Fibroblast of lung (primary cell): ENCODE measurements around the gene AGAP1. TPM values are rescaled to one million over a fixed set of nuclear protein-coding genes. Genes with fewer than 3 reads are reported as not detected.
A peak's percentile ranks its signal among the peaks of the same experiment; 100 is the strongest.

ENCODE experiments used
- DNase-seq, 2 donors: peaks; one replicate each; pipeline versions ENCODE4 v3.0.0 to v3.0.0-alpha.2; 2010; ENCODE audit warnings: low read depth in 2 of 2
- H2AFZ ChIP-seq: 2 replicates; pipeline ENCODE4 v1.5.1; 2012; ENCODE audit warnings: low read length, control low read depth, inconsistent platforms
- H3K27ac ChIP-seq: 2 replicates; pipeline ENCODE4 v1.5.1; 2011; ENCODE audit warnings: low read length, control low read depth; ENCODE audit not compliant: insufficient read depth
- H3K27me3 ChIP-seq: 2 replicates; pipeline ENCODE4 v1.5.1; 2011; ENCODE audit warnings: mild to moderate bottlenecking, low read length; ENCODE audit not compliant: control insufficient read depth, insufficient read depth
- H3K36me3 ChIP-seq: 2 replicates; pipeline ENCODE4 v1.5.1; 2011; ENCODE audit warnings: low read length; ENCODE audit not compliant: control insufficient read depth, insufficient read depth
- H3K4me1 ChIP-seq: 2 replicates; pipeline ENCODE4 v1.5.1; 2011; ENCODE audit warnings: low read length; ENCODE audit not compliant: control insufficient read depth, insufficient read depth; ENCODE audit errors: extremely low read depth
- H3K4me2 ChIP-seq: 2 replicates; pipeline ENCODE4 v1.5.1; 2011; ENCODE audit warnings: low read length, control low read depth; ENCODE audit not compliant: insufficient read depth; ENCODE audit errors: extremely low read depth
- H3K4me3 ChIP-seq, 4 experiments: fragments of 200-600 bp in 1 of 4; sonication (generic) in 1 of 4; replicated peaks in 1 of 4; 2 replicates each; pipeline ENCODE4 v1.5.1; 2011 to 2016; ENCODE audit warnings: low read length in 4 of 4, low read depth in 3 of 4, mild to moderate bottlenecking in 3 of 4, control low read depth in 2 of 4, inconsistent platforms in 1 of 4, mixed read lengths in 1 of 4; ENCODE audit not compliant: insufficient read depth in 1 of 4; ENCODE audit errors: control extremely low read depth in 1 of 4
- H3K79me2 ChIP-seq: 2 replicates; pipeline ENCODE4 v1.5.1; 2012; ENCODE audit warnings: mild to moderate bottlenecking, low read length, inconsistent platforms; ENCODE audit not compliant: control insufficient read depth, insufficient read depth
- H3K9ac ChIP-seq: 2 replicates; pipeline ENCODE4 v1.5.1; 2011; ENCODE audit warnings: mild to moderate bottlenecking, low read length, control low read depth; ENCODE audit not compliant: insufficient read depth
- H3K9me3 ChIP-seq: 2 replicates; pipeline ENCODE4 v1.5.1; 2012; ENCODE audit warnings: low read depth, low read length; ENCODE audit not compliant: control insufficient read depth, insufficient read depth
- H4K20me1 ChIP-seq: 2 replicates; pipeline ENCODE4 v1.5.1; 2011; ENCODE audit warnings: low read length; ENCODE audit not compliant: control insufficient read depth, insufficient read depth; ENCODE audit errors: extremely low read depth
- CTCF ChIP-seq, 2 donors: IDR thresholded peaks in 1 of 2; conservative IDR thresholded peaks in 1 of 2; 1 replicate in 1 of 2; 2 replicates in 1 of 2; pipeline ENCODE4 v1.5.1; 2011 to 2012; ENCODE audit warnings: low read length in 2 of 2, control low read depth in 1 of 2, inconsistent platforms in 1 of 2, low read depth in 1 of 2, mild to moderate bottlenecking in 1 of 2
- EZH2 ChIP-seq: IDR thresholded peaks from 2 replicates; pipeline ENCODE4 v1.5.1; 2012; ENCODE audit warnings: low read length, control low read depth, mild to moderate bottlenecking; ENCODE audit errors: missing control alignments
- polyA plus RNA-seq, 2 donors: library from polyadenylated mRNA; depleted of rRNA in 1 of 2; stranded (reverse) in 1 of 2; unstranded in 1 of 2; fragments of >200 nt; gene quantifications; 2 replicates each; pipeline ENCODE4 v1.2.1, GENCODE V29; 2011 to 2012; ENCODE audit warnings: missing spikeins in 1 of 2
- total RNA-seq: library from RNA; depleted of rRNA; stranded (reverse); fragments of >200 nt; gene quantifications from 2 replicates; pipeline ENCODE4 v1.2.1, GENCODE V29; 2014

The AGAP1 gene
- total and polyA plus RNA-seq, 2 donors (not counting 1 experiment from before 2014, with no cell fraction given), result 10.6 to 14.0 TPM

DNA sequence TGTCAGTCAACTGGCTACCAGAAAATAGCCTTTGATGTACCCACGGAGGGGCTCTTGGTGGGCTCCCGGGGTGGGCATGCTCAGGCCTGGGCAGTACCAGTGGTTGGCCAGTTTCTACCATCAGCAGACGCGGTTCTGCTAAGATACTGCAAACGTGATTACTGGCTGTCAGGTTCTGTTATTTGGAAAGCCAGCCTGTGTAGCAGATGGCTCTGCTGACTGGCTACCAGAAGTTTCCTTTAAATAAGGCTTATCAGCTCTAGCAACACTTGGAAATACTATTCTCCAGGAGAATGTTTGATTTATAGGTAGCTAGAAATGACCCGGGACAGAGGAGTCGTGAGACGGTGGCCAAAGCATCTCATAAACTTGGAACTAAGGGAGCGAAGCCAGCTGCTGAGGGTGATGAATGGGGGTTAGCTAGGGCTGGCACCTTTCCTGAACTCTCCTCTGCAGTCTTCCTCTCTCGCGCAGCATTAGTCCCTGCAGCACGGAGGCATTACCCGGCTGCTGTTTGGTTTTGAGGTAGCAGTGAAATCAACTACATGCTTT is 171.9 kb downstream of the AGAP1 start:
- Histone ChIP-seq H3K36me3 (no peaks in the 10 kb centered on the region), H3K27me3 (no peaks in the 10 kb centered on the region), H3K79me2 (peaks cover 7% of the 10 kb centered on the region), H3K27ac (no peak overlapping the region), H4K20me1 (no peaks in the 10 kb centered on the region), H3K4me2 (peak overlapping the region; percentile 84), H3K4me3 (peak overlapping the region in 3 of 4 experiments; percentile 22 to 57 (median 41)), H3K4me1 (peaks cover 9% of the 10 kb centered on the region), H3K9me3 (no peaks in the 10 kb centered on the region), H3K9ac (no peak overlapping the region), H2AFZ (no peak overlapping the region)
- TF ChIP-seq CTCF (conservative IDR thresholded peaks at IDR 0.05 in 1 of 2, IDR thresholded peaks at IDR 0.05 in 1 of 2; ENCODE audit: low read depth in 1 of 2, low read length in 2 of 2), result no peak
- no peak for TF ChIP-seq EZH2
- peak; percentile 46 to 67 for DNase-seq

DNA sequence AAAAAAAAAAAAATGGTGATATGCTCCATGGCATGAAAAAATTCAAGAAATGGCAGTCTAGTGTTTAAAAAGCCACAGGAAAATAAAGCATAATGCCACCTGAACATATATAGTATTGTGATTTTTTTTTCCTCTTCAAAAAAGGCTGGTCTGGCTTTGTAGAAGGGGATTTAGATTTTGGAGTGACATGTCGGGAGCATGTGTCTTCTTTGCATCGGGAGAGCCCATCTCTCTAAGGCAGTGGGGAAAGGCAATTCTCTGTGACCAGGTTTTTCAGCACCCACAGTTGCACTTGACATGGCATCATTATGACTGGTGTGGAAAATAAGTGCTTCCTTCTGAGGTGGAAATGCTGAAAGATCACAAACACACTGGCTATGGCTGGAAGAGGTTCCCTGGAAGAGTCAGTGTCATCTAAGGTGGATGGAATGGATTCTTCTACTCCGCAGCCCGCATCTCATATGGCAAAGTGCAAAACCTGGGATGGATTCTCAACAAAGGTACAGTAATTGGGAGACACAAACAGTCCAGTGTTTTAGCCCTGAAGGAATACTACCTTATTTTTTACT is 172.5 kb downstream of the AGAP1 start:
- peak overlapping the region; percentile 27 for H3K27ac ChIP-seq
- no peak overlapping the region for H2AFZ ChIP-seq
- no peaks in the 10 kb centered on the region for H3K9me3 ChIP-seq
- H3K9ac ChIP-seq, result no peak overlapping the region
- no peaks in the 10 kb centered on the region for H4K20me1 ChIP-seq
- H3K4me3 ChIP-seq, result peak overlapping the region in 2 of 4 experiments; percentile 41 to 57
- no peak for TF ChIP-seq EZH2
- TF ChIP-seq CTCF (conservative IDR thresholded peaks at IDR 0.05 in 1 of 2, IDR thresholded peaks at IDR 0.05 in 1 of 2; ENCODE audit: low read depth in 1 of 2, low read length in 2 of 2), result no peak
- no peaks in the 10 kb centered on the region for H3K27me3 ChIP-seq
- H3K4me1 ChIP-seq, result peaks cover 9% of the 10 kb centered on the region
- H3K36me3 ChIP-seq, result no peaks in the 10 kb centered on the region
- H3K79me2 ChIP-seq, result peaks cover 7% of the 10 kb centered on the region
- peak overlapping the region; percentile 84 for H3K4me2 ChIP-seq
- DNase-seq, result peak; percentile 90 to 95

- no peaks in the 10 kb centered on the region for H3K9me3 ChIP-seq
- TF ChIP-seq EZH2 (no peak), CTCF (conservative IDR thresholded peaks at IDR 0.05 in 1 of 2, IDR thresholded peaks at IDR 0.05 in 1 of 2; ENCODE audit: low read depth in 1 of 2, low read length in 2 of 2) (no peak)
- no peaks in the 10 kb centered on the region for H4K20me1 ChIP-seq
Observed at GRCh38 chr2:235668782-235669181, 174.9 kb downstream of the AGAP1 start.

More at GRCh38 chr2:235668782-235669181, 174.9 kb downstream of the AGAP1 start:
- H3K9ac ChIP-seq, result no peak overlapping the region
- peak overlapping the region; percentile 54 for H3K4me2 ChIP-seq
- peaks cover 9% of the 10 kb centered on the region for H3K4me1 ChIP-seq
- no peaks in the 10 kb centered on the region for H3K36me3 ChIP-seq
- no peak overlapping the region for H3K27ac ChIP-seq
- H3K79me2 ChIP-seq, result peaks cover 1% of the 10 kb centered on the region
- DNase-seq, result no peak
- H3K4me3 ChIP-seq, result peak overlapping the region in 1 of 4 experiments; percentile 28
- no peak overlapping the region for H2AFZ ChIP-seq
- H3K27me3 ChIP-seq, result no peaks in the 10 kb centered on the region
